A549 (cell line): ENCODE results near the gene RBM39.

Experiments used
- CBX2 ChIP-seq: fragments of 200-600 bp; sonication (generic); IDR thresholded peaks from 2 replicates; pipeline ENCODE4 v1.6.1; 2016; ENCODE audit warnings: low read depth, mild to moderate bottlenecking, borderline replicate concordance
- E2F6 ChIP-seq: IDR thresholded peaks from 2 replicates; pipeline ENCODE4 v1.6.1; 2012; ENCODE audit warnings: low read depth, borderline replicate concordance
- EP300 ChIP-seq, 2 experiments: fragments of >200 bp; sonication (Bioruptor Twin); formaldehyde crosslinking; IDR thresholded peaks; 2 replicates in 1 of 2; 3 replicates in 1 of 2; pipeline ENCODE4 v1.6.1; 2016 to 2017
- HMGXB4 ChIP-seq: fragments of 250-450 bp; sonication (Bioruptor Pico); IDR thresholded peaks from 2 replicates; pipeline ENCODE4 v1.5.0; 2021; ENCODE audit warnings: mild to moderate bottlenecking, moderate library complexity, borderline replicate concordance
- JUN ChIP-seq, 2 experiments: fragments of >200 bp; sonication (Bioruptor Twin); formaldehyde crosslinking; IDR thresholded peaks; 2 replicates in 1 of 2; 3 replicates in 1 of 2; pipeline ENCODE4 v1.6.1; 2016 to 2017
- KDM5A ChIP-seq: fragments of 200-600 bp; sonication (generic); IDR thresholded peaks from 2 replicates; pipeline ENCODE4 v1.6.1; 2016; ENCODE audit warnings: antibody characterized with exemption, mild to moderate bottlenecking
- POLR2A ChIP-seq: IDR thresholded peaks from 2 replicates; pipeline ENCODE4 v1.6.1; 2012; ENCODE audit warnings: mild to moderate bottlenecking, low read length
- SMC3 ChIP-seq: fragments of >200 bp; sonication (Bioruptor Twin); formaldehyde crosslinking; IDR thresholded peaks from 3 replicates; pipeline ENCODE4 v1.6.1; 2018; ENCODE audit warnings: inconsistent platforms
- TF ChIP-seq, protein P1 (sequence below): fragments of >200 bp; sonication (Bioruptor Twin); formaldehyde crosslinking; IDR thresholded peaks from 3 replicates; pipeline ENCODE4 v1.5.1; 2016
- TF ChIP-seq, protein P2 (sequence below): IDR thresholded peaks from 2 replicates; pipeline ENCODE4 v1.6.1; 2012
- TF ChIP-seq, protein P3 (sequence below): fragments of 450-650 bp; IDR thresholded peaks from 2 replicates; pipeline ENCODE4 v1.6.1; 2014; ENCODE audit warnings: antibody characterized with exemption

GRCh38 chr20:35771689-35772562, 29.9 kb upstream of the RBM39 start, which contains the start of gene PHF20:
- TF ChIP-seq POLR2A = peak; percentile 69
- TF ChIP-seq, protein P1, sequence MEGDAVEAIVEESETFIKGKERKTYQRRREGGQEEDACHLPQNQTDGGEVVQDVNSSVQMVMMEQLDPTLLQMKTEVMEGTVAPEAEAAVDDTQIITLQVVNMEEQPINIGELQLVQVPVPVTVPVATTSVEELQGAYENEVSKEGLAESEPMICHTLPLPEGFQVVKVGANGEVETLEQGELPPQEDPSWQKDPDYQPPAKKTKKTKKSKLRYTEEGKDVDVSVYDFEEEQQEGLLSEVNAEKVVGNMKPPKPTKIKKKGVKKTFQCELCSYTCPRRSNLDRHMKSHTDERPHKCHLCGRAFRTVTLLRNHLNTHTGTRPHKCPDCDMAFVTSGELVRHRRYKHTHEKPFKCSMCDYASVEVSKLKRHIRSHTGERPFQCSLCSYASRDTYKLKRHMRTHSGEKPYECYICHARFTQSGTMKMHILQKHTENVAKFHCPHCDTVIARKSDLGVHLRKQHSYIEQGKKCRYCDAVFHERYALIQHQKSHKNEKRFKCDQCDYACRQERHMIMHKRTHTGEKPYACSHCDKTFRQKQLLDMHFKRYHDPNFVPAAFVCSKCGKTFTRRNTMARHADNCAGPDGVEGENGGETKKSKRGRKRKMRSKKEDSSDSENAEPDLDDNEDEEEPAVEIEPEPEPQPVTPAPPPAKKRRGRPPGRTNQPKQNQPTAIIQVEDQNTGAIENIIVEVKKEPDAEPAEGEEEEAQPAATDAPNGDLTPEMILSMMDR = no peak
- TF ChIP-seq SMC3 = no peak; the same call in 2 of the 3 replicates
- TF ChIP-seq HMGXB4 (CRISPR knock-in tag) = no peak
- TF ChIP-seq, protein P2, sequence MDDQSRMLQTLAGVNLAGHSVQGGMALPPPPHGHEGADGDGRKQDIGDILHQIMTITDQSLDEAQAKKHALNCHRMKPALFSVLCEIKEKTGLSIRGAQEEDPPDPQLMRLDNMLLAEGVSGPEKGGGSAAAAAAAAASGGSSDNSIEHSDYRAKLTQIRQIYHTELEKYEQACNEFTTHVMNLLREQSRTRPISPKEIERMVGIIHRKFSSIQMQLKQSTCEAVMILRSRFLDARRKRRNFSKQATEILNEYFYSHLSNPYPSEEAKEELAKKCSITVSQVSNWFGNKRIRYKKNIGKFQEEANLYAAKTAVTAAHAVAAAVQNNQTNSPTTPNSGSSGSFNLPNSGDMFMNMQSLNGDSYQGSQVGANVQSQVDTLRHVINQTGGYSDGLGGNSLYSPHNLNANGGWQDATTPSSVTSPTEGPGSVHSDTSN = peak; percentile 95
- TF ChIP-seq, protein P3, sequence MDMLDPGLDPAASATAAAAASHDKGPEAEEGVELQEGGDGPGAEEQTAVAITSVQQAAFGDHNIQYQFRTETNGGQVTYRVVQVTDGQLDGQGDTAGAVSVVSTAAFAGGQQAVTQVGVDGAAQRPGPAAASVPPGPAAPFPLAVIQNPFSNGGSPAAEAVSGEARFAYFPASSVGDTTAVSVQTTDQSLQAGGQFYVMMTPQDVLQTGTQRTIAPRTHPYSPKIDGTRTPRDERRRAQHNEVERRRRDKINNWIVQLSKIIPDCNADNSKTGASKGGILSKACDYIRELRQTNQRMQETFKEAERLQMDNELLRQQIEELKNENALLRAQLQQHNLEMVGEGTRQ = peak; percentile 95
- TF ChIP-seq CBX2 = no peak
- no peak for TF ChIP-seq KDM5A
- no peak for TF ChIP-seq EP300 (IDR thresholded peaks at IDR 0.05)
- peak; percentile 100 for TF ChIP-seq E2F6
- TF ChIP-seq JUN (IDR thresholded peaks at IDR 0.05) = peak; percentile 75 to 88; a peak in 3 of 5 replicates
